Dermis blood vessel endothelial cell (primary cell): ENCODE results near the gene CASP10. TPM values are rescaled to one million over a fixed set of nuclear protein-coding genes. Genes with fewer than 3 reads are reported as not detected.
"Not testable (repeated sequence)": the region's sequence is repeated elsewhere in the genome, so short reads cannot be mapped to it uniquely, and the experiment has no call there.

Experiments
- DNase-seq: peaks from one replicate; pipeline ENCODE4 v3.0.0; 2010
- total RNA-seq: library from RNA; depleted of rRNA; stranded (reverse); fragments of >200 nt; gene quantifications from 2 replicates; pipeline ENCODE4 v1.2.3, GENCODE V29; 2014

CASP10 gene
- 68.7 and 94.8 TPM in 2 replicates for total RNA-seq

GRCh38 chr2:201182650-201183364 lies at the start of gene CASP10:
CASP10 (plus strand) TSS chr2:201183141; CDS start chr2:201185778, 2,637 bp downstream.
- peak; percentile 95 for DNase-seq

DNA sequence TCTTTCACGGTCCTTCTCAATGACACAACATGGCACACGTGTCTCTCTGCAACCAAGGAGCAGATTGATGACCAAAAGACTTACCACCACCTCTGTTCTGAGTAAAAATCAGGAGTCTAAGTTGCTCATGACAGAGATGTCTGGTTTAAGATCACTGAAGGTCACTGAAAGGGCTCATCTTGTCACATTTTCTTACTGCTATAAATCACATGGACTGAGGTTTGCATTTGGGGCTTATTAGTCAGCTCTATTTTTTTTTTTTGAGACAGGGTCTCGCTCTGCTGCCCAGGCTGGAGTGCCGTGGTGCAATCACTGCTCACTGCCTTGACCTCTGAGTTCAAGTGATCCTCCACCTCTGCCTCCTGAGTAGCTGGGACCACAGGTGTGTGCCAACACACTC lies 47.6 kb upstream of the CASP10 start:
- DNase-seq: no peak

DNA sequence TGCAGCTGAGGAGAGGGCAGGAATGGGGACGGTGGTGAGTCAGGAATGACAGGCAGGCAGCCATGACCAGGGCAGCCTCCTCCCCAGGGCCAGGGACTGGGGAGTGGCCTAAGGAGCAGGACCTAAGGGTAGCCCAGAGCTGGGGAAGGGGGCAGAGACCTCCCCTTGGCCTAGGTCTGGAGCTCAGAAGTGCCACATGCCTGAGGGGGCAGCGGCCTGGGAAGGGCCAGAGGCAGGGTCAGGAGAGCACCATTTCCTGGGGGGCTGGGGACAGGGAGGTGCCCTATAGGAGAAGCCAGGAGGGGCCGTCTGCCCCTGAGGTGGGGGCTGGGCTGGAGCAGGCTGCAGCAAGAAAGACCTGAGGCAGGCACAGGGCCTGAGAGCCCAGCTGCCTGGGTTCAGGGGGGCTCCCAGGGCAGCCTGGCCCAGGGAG lies 46.0 kb upstream of the CASP10 start:
- DNase-seq: no peak

DNA sequence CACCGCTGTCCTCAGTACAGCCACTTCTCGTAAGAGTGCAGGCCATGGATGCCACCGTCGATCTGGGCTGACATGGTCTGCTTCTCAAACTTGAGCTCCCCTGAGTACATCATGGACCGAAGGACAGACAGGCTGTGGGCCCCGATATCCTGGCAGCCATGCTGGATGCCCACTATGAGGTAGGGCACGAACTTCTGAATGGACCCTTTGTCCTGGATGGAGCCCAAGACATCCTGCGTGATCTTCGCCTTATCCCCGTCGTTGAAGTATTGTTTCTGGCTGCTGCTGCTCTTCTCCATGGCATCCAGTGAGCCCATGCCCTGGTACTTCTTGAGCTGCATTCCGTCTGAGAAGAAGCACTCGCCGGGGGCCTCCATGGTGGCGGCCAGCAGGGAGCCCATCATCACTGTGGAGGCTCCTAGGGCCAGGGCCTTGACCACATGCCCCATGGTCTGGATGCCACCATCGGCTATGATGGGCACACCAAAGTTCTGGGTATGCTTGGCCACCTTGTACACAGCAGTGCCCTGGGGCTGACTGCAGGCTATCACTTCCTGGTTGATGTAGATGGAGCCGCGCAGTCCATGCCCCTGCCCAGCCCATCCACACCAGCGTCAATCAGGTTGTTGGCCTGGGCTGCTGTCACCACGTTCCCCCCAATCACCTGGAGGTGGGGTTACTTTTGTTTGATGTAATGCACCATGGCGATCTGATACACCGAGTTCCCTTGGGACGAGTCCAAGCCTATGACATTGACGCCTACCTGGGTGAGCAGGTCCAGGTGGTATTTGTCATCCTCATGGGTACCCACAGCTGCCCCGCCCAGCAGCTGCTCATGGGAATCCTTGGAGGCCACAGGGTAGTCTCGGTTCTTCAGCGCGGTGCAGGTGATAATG lies 45.2 kb upstream of the CASP10 start:
- no peak for DNase-seq

DNA sequence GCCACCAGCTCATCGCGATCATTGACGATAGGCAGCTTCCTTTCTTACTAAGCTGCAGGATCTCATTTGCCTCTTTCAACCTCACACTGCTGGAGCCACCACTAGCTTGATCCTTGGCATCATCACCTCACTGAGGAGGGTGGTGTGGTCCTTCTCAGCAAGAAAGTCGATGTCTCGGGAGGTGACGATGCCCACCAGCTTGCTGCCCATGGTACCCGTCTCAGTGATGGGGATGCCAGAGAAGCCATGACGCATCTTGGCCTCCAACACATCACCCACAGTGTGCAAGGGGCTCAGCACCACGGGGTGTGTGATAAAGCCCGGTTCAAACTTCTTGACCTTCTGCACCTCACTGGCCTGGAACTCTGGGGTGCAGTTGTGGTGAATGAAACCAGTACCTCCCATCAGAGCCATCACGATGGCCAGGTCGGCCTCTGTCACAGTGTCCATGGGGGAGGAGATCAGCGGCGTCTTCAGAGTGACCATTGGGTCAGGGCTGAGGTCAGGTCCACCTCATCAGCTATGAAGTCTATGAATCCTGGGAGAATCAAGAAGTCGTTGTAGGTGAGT lies 44.5 kb upstream of the CASP10 start:
- DNase-seq: no peak

DNA sequence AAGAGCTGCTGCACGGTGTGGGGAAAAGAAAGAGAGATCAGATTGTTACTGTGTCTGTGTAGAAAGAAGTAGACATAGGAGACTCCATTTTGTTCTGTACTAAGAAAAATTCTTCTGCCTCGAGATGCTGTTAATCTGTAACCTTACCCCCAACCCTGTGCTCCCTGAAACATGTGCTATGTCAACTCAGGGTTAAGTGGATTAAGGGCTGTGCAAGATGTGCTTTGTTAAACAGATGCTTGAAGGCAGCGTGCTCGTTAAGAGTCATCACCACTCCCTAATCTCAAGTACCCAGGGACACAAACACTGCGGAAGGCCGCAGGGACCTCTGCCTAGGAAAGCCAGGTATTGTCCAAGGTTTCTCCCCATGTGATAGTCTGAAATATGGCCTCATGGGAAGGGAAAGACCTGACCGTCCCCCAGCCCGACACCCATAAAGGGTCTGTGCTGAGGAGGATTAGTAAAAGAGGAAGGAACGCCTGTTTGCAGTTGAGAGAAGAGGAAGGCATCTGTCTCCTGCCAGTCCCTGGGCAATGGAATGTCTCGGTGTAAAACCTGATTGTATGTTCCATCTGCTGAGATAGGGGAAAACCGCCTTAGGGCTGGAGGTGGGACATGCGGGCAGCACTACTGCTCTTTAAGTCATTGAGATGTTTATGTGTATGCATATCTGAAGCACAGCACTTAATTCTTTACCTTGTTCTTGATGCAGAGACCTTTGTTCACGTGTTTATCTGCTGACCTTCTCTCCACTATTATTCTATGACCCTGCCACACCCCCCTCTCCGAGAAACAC lies 43.8 kb upstream of the CASP10 start:
- not testable (repeated sequence) for DNase-seq

DNA sequence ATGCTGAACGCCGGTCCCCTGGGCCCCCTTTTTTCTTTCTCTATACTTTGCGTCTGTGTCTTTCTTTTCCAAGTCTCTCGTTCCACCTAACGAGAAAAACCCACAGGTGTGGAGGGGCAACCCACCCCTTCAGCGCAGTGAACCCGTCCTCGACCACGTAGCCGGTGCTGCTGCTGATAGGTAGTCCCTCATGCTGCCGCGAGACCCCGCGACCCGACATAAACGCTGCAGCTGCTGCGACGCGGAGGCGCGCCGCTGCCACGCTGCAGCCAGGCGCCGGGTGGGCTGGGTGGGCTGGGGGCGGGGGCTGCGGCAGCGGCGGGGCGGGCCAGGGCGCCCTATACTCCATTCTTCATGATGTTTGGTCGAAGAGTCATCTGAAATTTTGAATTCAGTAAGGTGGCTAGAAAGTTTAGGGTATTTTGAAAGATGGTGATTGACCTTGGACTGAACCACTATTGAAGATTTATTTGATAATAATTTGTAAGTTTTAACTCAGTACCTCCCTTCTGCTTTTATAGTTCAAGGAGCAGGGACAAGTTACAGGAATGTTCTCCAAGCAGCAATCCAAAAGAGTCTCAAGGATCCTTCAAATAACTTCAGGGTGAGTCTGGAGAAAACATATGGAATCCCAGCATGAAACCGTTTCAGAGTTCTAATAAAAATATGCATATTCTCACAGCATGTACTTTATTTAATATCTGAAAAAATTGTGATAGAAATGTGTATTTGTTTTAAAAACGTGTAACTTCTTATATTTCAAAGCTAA lies 42.9 kb upstream of the CASP10 start:
- no peak for DNase-seq

DNA sequence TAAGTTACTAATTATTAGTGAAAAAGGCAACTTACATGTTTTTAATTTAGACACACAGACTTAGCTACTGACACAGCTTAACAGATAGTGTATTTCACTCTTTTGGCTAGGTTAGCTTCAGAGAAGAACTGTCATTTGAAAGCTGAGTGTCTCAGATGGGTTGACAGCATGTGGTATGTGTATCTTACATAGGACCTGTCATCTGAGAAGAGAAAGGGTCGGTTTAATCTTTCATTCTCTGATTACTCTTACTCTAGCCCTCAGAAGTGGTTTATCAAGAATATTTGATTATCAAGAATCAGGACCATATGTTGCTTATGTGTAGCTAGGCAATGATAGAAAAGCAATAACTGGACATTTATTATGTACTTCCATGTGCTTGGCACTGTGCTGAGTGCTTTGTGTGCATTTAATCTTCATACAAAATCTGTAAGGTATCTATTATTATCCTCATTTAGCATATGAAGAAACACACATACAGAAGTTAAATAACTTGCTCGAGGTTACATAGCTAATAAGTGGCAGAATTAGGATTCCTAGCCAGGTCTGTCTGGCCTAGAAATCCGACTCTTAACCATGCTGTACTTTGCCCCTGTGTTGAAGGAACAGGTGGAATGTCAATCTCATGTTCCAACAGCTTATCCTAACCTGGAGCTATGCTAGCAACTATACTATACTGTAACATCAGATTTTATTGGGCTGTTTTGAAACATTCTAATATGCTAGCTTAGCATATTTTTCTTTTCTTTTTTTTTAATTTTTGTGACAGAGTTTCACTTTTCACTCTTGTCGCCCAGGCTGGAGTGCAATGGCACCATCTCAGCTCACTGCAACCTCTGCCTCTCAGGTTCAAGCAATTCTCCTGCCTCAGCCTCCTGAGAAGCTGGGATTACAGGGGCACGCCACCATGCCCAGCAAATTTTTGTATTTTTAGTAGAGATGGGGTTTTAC lies 38.6 kb upstream of the CASP10 start:
- no peak for DNase-seq

DNA sequence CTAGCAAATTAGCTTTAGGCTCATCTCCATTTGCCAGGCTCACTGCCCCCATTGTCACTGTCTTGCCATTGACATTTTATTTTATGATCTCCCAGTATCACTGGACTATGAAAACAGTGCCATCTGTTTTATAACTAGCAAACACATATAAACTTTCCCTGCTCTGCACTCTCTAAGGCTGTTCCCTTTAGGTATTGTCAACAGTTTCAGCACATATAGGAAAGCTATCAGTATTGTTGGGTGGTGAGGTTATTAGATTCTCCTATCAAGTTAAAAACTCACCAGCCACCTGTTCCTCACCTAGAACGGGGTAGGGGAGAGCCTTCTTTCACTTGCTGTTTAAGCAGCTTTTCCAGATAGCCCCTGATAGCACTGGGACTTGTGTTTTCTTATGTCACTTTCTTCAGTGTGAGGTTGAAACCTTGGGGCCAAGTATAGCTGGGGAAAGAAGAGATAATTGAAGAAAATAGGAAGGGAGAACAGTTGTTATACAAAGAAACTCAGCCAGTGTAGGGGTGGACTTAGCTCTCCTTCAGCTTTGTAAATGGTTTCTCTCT lies 34.4 kb upstream of the CASP10 start:
- no peak for DNase-seq

GRCh38 chr2:201149064-201149820 lies 33.7 kb upstream of the CASP10 start:
- peak; percentile 84 for DNase-seq

DNA sequence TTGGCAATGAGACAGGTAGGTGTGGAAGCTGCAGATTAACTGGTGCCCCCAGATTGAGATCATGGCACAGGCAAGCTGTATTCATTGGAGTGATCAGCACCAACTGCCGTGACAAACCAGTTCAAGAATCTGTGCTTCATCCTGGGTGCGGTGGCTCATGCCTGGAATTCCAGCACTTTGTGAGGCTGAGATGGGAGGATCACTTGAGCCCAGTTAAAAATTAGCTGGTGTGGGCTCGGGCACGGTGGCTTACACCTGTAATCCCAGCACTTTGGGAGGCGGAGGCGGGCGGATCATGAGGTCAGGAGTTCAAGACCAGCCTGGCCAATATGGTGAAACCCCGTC lies 33.1 kb upstream of the CASP10 start:
- not testable (repeated sequence) for DNase-seq

- no peak for DNase-seq
Observed at GRCh38 chr2:201150454-201151020, 32.4 kb upstream of the CASP10 start.

GRCh38 chr2:201151127-201151981 lies 31.6 kb upstream of the CASP10 start:
- peak; percentile 82 for DNase-seq

- DNase-seq: no peak
Observed at GRCh38 chr2:201152517-201152916, 30.4 kb upstream of the CASP10 start.

- no peak for DNase-seq
Observed at GRCh38 chr2:201152999-201153815, 29.7 kb upstream of the CASP10 start.

DNA sequence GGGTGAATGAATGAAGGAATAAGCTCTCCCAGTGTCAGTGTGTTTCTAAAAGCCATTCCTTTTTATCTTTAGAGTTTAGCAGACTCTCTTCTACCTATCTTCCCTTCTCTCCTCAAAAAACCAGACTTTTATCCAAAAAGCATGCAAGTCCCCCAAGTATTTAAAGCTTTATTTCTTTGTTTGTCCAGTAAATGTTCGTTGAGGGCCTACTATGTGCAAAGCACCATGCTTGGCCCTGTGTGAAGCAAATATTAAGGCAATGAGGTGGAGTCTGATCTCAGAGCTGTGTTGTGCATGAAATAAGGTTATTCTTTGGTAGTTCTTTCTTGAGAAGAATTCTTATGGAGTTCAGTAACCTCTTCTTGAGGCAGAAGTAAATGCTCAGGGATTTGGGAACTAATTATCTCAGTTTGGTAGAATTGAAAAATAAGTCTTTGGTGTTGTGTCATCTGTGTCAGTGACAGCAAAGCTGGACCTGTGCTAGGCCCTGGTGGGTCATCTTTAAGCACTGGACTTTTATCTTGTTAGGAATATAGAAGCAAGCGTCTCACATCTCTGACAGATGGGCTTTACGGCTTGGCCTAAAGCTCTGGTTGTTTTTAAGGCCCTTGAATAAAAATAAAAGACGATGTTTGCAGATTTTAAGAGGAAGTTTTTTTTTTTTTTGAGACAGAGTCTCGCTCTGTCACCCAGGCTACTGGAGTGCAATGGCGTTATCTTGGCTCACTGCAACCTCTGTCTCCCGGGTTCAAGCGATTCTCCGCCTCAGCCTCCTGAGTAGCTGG lies 28.1 kb upstream of the CASP10 start:
- no peak for DNase-seq
